Muscle layer of colon (tissue), 2 donors: Measurements from ENCODE around the gene THOC5.
"Not testable (repeated sequence)": the region's sequence is repeated elsewhere in the genome, so short reads cannot be mapped to it uniquely, and the experiment has no call there.

Experiments
- H3K27ac ChIP-seq: one replicate; pipeline ENCODE4 v1.7.0; 2013; ENCODE audit warnings: low read depth, mild to moderate bottlenecking, low read length, moderate library complexity
- H3K27me3 ChIP-seq, 2 donors: one replicate each; pipeline ENCODE4 v1.7.0; 2013; ENCODE audit warnings: low read length in 2 of 2, mild to moderate bottlenecking in 2 of 2; ENCODE audit not compliant: insufficient read depth in 2 of 2, control insufficient read depth in 1 of 2
- H3K36me3 ChIP-seq: one replicate; pipeline ENCODE4 v1.7.0; 2013; ENCODE audit warnings: mild to moderate bottlenecking, low read length; ENCODE audit not compliant: insufficient read depth
- H3K4me1 ChIP-seq: one replicate; pipeline ENCODE4 v1.7.0; 2013; ENCODE audit warnings: mild to moderate bottlenecking, low read length; ENCODE audit not compliant: insufficient read depth
- H3K4me3 ChIP-seq, 2 donors: one replicate each; pipeline ENCODE4 v1.7.0; 2013; ENCODE audit warnings: low read length in 2 of 2, low read depth in 1 of 2, mild to moderate bottlenecking in 1 of 2, moderate library complexity in 1 of 2
- H3K9ac ChIP-seq: one replicate; pipeline ENCODE4 v1.7.0; 2013; ENCODE audit warnings: low read length
- H3K9me3 ChIP-seq: one replicate; pipeline ENCODE4 v1.7.0; 2013; ENCODE audit warnings: mild to moderate bottlenecking, low read length
- donor health status: abdominal sarcoma.
- donor health status: Adenocarcinoma of cecum.

Gene THOC5

DNA sequence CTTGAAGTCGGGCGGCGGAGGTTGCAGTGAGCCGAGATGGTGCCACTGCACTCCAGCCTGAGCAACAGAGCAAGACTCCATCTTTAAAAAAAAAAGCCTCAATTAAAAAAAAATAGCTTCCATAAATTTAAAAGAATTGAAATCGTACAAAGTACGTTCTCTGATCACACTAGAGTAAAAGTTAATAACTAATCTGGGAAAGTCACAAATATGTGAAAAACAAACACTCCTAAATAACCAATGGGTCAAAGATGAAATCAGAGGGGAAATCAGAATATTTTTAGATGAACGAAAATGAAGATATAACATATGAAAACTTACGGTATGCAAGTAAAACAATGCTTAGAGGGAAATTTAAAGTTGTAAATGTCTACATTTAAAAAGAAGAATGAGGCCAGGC lies 53.7 kb downstream of the THOC5 start:
- Histone ChIP-seq H3K27ac (no peak overlapping the region), H3K9me3 (no peaks in the 10 kb centered on the region), H3K27me3 (no peaks in the 10 kb centered on the region), H3K36me3 (peaks cover 7% of the 10 kb centered on the region), H3K4me3 (no peak overlapping the region), H3K4me1 (peaks cover 6% of the 10 kb centered on the region), H3K9ac (no peak overlapping the region)

DNA sequence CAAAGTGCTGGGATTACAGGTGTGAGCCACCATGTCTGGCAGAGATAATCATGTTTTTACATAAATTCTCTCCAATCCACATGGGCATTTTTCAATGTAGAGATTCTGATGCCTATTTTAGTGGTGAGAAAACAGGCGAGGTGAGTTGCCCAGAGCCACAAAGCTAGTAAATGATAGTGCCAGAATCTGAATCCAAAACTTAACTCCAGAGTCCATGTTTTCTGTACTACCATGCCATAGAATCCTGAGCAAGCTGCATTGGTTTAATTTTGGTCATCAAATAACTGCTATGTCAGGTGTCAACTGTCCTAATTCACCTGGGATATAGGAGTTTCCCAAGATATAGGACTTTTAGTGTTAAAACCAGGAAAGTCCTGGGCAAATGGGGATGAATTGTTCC lies 59.9 kb downstream of the THOC5 start:
- Histone ChIP-seq H3K4me3 (no peak overlapping the region), H3K9me3 (no peaks in the 10 kb centered on the region), H3K27me3 (no peaks in the 10 kb centered on the region), H3K27ac (no peak overlapping the region), H3K4me1 (no peaks in the 10 kb centered on the region), H3K9ac (no peak overlapping the region), H3K36me3 (no peaks in the 10 kb centered on the region)

DNA sequence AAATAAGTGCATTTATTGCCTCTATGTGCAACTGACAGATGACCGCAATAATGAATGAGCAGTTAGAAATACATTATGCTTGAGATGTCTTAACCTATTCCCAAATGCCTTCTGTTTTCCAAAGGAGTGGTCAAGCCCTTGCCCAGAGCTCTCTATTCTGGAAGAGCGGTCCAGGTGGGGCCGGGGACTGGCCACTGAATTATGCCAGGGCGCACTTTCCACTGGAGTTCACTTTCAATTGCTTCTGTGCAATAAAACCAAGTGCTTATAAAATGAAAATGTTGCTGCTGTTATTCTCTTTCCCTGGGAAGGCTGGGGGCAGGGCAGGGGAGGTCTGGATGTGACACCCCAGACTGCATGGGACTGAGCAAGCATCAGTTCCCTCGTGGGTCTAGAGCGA lies 62.5 kb downstream of the THOC5 start:
- H3K27ac ChIP-seq, result no peak overlapping the region
- no peaks in the 10 kb centered on the region for H3K27me3 ChIP-seq
- H3K4me3 ChIP-seq, result no peak overlapping the region
- no peaks in the 10 kb centered on the region for H3K4me1 ChIP-seq
- H3K36me3 ChIP-seq, result no peaks in the 10 kb centered on the region
- H3K9ac ChIP-seq, result no peak overlapping the region
- H3K9me3 ChIP-seq, result no peaks in the 10 kb centered on the region

DNA sequence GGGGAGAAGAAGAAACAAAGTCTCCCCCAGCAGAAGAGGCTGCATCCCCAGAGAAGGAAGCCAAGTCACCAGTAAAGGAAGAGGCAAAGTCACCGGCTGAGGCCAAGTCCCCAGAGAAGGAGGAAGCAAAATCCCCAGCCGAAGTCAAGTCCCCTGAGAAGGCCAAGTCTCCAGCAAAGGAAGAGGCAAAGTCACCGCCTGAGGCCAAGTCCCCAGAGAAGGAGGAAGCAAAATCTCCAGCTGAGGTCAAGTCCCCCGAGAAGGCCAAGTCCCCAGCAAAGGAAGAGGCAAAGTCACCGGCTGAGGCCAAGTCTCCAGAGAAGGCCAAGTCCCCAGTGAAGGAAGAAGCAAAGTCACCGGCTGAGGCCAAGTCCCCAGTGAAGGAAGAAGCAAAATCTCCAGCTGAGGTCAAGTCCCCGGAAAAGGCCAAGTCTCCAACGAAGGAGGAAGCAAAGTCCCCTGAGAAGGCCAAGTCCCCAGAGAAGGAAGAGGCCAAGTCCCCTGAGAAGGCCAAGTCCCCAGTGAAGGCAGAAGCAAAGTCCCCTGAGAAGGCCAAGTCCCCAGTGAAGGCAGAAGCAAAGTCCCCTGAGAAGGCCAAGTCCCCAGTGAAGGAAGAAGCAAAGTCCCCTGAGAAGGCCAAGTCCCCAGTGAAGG lies 64.3 kb downstream of the THOC5 start:
- not testable (repeated sequence) for H3K4me3 ChIP-seq, H3K4me1 ChIP-seq, H3K27ac ChIP-seq

DNA sequence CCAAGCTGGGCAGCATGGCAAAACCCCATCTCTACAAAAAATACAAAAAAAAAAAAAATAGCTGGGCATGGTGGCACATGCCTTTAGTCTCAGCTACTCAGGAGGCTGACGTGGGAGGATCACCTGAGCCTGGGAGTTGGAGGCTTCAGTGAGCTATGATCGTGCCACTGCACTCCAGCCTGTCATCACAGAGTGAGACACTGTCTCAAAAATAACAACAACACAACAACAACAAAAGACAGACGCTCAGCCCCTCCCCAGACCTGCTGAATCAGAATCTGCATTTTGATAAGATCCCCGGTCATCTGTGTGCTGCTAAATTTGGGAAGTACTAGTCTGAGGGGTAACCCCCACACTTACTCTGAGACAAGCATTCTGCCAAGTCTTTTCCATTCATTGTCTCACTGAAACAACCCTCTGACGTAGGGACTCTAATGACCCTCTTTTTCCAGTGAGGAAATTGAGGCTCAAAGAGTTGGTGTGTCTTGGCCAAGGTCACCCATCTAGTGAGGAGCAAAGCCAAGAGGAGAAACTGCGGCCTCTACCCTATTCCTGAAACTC lies 66.1 kb downstream of the THOC5 start:
- H3K4me3 ChIP-seq, result no peak overlapping the region
- H3K36me3 ChIP-seq, result no peaks in the 10 kb centered on the region
- H3K9ac ChIP-seq, result no peak overlapping the region
- H3K27me3 ChIP-seq, result peaks cover 4 to 6% of the 10 kb centered on the region in 2 donors
- no peaks in the 10 kb centered on the region for H3K4me1 ChIP-seq
- H3K27ac ChIP-seq, result no peak overlapping the region
- no peaks in the 10 kb centered on the region for H3K9me3 ChIP-seq

More for the DNA sequence above, 64.3 kb downstream of the THOC5 start:
- not testable (repeated sequence) for H3K36me3 ChIP-seq, H3K9me3 ChIP-seq, H3K27me3 ChIP-seq, H3K9ac ChIP-seq

DNA sequence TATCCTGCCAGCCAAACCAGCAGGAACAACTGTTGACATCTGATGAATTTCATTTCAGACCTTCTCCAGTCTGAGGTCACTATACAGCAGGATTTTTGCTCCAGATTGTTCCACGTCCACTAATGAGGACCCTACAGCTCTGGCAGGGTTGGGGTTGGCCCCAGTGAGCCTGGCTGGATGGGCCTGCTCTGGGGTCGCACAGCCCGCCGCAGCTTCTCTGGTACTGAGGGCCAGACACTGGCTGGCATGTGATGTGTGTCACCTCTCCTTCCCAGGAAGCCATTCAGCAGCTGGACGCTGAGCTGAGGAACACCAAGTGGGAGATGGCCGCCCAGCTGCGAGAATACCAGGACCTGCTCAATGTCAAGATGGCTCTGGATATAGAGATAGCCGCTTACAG lies 68.1 kb downstream of the THOC5 start:
- H3K36me3 ChIP-seq, result no peaks in the 10 kb centered on the region
- no peak overlapping the region for H3K4me3 ChIP-seq
- no peak overlapping the region for H3K27ac ChIP-seq
- peaks cover 4% of the 10 kb centered on the region for H3K4me1 ChIP-seq
- H3K9ac ChIP-seq, result no peak overlapping the region
- no peaks in the 10 kb centered on the region for H3K9me3 ChIP-seq
- peaks cover 23 to 25% of the 10 kb centered on the region in 2 donors for H3K27me3 ChIP-seq

DNA sequence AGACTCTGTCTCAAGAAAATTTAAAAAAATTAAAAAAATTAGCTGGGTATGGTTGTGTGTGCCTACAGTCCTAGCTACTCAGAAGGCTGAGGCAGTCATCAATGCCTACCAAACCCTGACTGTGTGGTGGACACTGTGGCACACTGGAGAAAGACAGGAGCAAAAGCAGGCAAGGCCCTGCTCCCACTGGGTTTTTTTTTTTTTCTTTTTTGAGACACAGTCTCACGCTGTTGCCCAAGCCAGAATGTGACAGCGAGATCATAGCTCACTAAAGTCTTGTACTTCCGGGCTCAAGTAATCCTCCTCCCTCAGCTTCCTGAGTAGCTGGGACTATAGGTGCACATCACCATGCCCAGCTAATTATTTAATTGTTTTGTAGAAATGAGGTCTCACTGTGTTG lies 68.9 kb downstream of the THOC5 start:
- Histone ChIP-seq H3K9me3 (no peaks in the 10 kb centered on the region), H3K36me3 (no peaks in the 10 kb centered on the region), H3K4me3 (no peak overlapping the region), H3K27me3 (peaks cover 24 to 33% of the 10 kb centered on the region in 2 donors), H3K4me1 (peaks cover 4% of the 10 kb centered on the region), H3K9ac (no peak overlapping the region), H3K27ac (no peak overlapping the region)

DNA sequence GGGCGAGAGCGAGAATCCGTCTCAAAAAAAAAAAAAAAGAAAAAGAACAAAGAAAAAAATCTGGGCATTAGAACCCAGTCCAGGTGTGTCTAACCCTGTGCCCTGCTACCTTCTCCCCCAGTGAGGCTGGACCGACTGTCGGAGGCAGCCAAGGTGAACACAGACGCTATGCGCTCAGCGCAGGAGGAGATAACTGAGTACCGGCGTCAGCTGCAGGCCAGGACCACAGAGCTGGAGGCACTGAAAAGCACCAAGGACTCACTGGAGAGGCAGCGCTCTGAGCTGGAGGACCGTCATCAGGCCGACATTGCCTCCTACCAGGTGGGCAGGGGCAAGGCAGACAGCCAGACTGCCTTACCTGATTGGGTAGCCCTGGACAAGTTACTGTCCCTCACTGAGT lies 70.3 kb downstream of the THOC5 start:
- Histone ChIP-seq H3K4me3 (no peak overlapping the region), H3K27me3 (peaks cover 34 to 45% of the 10 kb centered on the region in 2 donors), H3K36me3 (no peaks in the 10 kb centered on the region), H3K4me1 (peaks cover 4% of the 10 kb centered on the region), H3K9ac (no peak overlapping the region), H3K9me3 (no peaks in the 10 kb centered on the region), H3K27ac (no peak overlapping the region)

DNA sequence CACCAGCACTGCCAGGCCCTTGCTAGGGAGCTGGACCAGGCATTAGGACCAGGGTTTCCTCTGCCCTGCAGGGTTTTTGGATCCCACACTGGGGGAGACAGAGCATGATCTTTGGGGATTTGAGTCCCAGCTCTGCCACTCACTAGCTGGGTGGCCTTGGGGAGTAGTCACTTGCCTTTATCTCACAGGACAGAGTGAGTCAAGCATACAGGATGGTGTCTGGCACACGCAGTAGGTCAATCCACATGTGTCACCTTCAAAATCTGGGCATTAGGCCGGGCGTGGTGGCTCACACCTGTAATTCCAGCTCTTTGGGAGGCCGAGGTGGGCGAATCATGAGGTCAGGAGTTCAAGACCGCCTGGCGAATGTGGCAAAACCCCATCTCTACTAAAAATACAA lies 70.8 kb downstream of the THOC5 start:
- Histone ChIP-seq H3K4me3 (no peak overlapping the region), H3K27me3 (peaks cover 34 to 50% of the 10 kb centered on the region in 2 donors), H3K9me3 (no peaks in the 10 kb centered on the region), H3K9ac (no peak overlapping the region), H3K27ac (no peak overlapping the region), H3K4me1 (peaks cover 4% of the 10 kb centered on the region), H3K36me3 (no peaks in the 10 kb centered on the region)

DNA sequence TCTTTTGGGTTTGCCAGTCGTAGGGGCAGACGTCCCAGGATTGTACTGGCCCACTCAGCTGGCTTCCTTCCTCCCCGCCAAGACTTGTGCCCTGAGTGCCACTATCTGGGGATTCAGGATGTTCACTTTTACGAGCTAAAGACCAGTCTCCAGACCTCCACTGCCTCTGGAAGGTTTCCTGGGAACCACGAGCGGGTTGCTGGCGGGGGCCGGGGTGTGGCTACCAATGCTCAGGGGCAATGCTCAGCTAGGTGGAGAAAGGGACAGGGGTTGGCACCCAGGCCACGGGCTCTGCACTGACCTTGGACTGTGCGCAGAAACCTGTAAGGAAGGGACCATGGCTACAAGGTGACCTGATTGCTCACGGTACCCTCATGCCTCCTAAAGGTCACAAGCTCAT lies 71.3 kb downstream of the THOC5 start:
- no peak overlapping the region for H3K4me3 ChIP-seq
- H3K9ac ChIP-seq, result no peak overlapping the region
- H3K27me3 ChIP-seq, result peaks cover 34 to 54% of the 10 kb centered on the region in 2 donors
- H3K27ac ChIP-seq, result no peak overlapping the region
- H3K4me1 ChIP-seq, result peaks cover 4% of the 10 kb centered on the region
- H3K9me3 ChIP-seq, result no peaks in the 10 kb centered on the region
- no peaks in the 10 kb centered on the region for H3K36me3 ChIP-seq

DNA sequence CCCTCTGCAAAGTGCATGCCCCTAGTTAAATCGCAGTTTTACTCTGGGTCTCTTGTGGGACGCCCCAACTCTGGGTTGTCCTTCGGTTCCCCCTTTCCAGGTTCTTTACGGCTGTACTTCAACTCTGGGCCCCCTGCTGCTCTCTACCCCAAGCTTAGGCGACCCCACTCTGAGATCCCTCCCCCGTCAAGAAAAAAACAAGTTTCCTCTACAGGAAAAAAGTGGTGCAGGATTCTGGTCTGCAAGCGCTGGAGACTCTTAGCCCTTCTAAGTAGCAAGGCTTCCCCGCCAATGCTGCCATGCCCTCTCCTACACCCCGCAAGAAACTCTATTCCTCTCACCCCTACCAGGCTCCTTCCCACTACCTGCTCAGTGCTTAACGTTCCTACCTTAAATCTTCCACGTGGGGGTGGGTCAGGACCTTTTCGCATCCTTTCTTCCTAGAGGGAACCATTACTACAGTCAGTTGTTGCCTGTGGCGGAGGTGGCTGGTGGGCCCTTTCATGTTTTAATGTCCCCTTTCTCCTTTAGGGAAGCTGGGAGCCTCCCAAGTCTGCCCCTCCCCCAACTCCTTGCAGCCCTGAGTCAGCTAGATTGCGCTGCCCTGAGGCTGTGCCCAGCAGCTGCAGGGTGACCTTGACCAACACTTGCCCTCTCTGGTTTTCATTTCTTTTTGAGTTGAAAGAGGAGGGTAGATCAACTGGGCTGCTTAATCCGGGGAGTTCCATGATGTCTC lies 72.1 kb downstream of the THOC5 start:
- peaks cover 34 to 54% of the 10 kb centered on the region in 2 donors for H3K27me3 ChIP-seq
- no peak overlapping the region for H3K27ac ChIP-seq
- H3K9me3 ChIP-seq, result no peaks in the 10 kb centered on the region
- H3K9ac ChIP-seq, result no peak overlapping the region
- H3K36me3 ChIP-seq, result no peaks in the 10 kb centered on the region
- H3K4me3 ChIP-seq, result peak overlapping the region in 1 of 2 donors; percentile 38
- H3K4me1 ChIP-seq, result peaks cover 4% of the 10 kb centered on the region
